Neural cell (in vitro differentiated cells): ENCODE measurements around the gene PRRG3. TPM values are rescaled to one million over a fixed set of nuclear protein-coding genes. Genes with fewer than 3 reads are reported as not detected.

Source experiments
- H2AFZ ChIP-seq: fragments of 200-600, 300-800 bp; sonication (generic), shearing (Covaris generic); 2 replicates; pipeline ENCODE4 v1.6.0; 2014; ENCODE audit warnings: low read depth, mild to moderate bottlenecking, antibody characterized with exemption, low read length, moderate library complexity
- H3F3A ChIP-seq: fragments of 200-600 bp; shearing (Covaris generic); 2 replicates; pipeline ENCODE4 v1.6.1; 2016; ENCODE audit warnings: mild to moderate bottlenecking, moderate library complexity, mixed read lengths, antibody characterized with exemption, low read length; ENCODE audit not compliant: insufficient read depth, poor library complexity, severe bottlenecking
- H3K27ac ChIP-seq: fragments of 200-600, 300-800 bp; sonication (generic), shearing (Covaris generic); 2 replicates; pipeline ENCODE4 v1.5.1; 2014; ENCODE audit warnings: mild to moderate bottlenecking, low read length, moderate library complexity
- H3K27me3 ChIP-seq: fragments of 300-800, 200-600 bp; sonication (generic), shearing (Covaris generic); 2 replicates; pipeline ENCODE4 v1.6.0; 2014; ENCODE audit warnings: mild to moderate bottlenecking, low read depth, low read length, moderate library complexity; ENCODE audit not compliant: insufficient read depth
- H3K36me3 ChIP-seq: fragments of 300-800, 200-600 bp; sonication (generic), shearing (Covaris generic); 2 replicates; pipeline ENCODE4 v1.5.1; 2014; ENCODE audit warnings: mild to moderate bottlenecking, antibody characterized with exemption, low read length, moderate library complexity; ENCODE audit not compliant: insufficient read depth
- H3K4me2 ChIP-seq: fragments of 300-800, 200-600 bp; sonication (generic), shearing (Covaris generic); 2 replicates; pipeline ENCODE4 v1.6.0; 2014; ENCODE audit warnings: mild to moderate bottlenecking, low read length
- H3K4me3 ChIP-seq: fragments of 300-800, 200-600 bp; sonication (generic), shearing (Covaris generic); 2 replicates; pipeline ENCODE4 v1.5.1; 2014; ENCODE audit warnings: mild to moderate bottlenecking, low read length, moderate library complexity
- H3K79me2 ChIP-seq: fragments of 200-600 bp; shearing (Covaris generic); replicated peaks from 2 replicates; pipeline ENCODE4 v1.6.0; 2014; ENCODE audit warnings: mild to moderate bottlenecking, low read length, moderate library complexity; ENCODE audit not compliant: insufficient read depth
- H3K9ac ChIP-seq: fragments of 300-800, 200-600 bp; sonication (generic), shearing (Covaris generic); 2 replicates; pipeline ENCODE4 v1.6.1; 2016; ENCODE audit warnings: mild to moderate bottlenecking, low read length, mixed read lengths
- H3K9me2 ChIP-seq: fragments of 200-600 bp; shearing (Covaris generic); 2 replicates; pipeline ENCODE4 v1.6.1; 2016; ENCODE audit warnings: mild to moderate bottlenecking, low read length, mixed read lengths; ENCODE audit not compliant: insufficient read depth
- H3K9me3 ChIP-seq: fragments of 200-600, 300-800 bp; sonication (generic), shearing (Covaris generic); 2 replicates; pipeline ENCODE4 v1.6.1; 2016; ENCODE audit warnings: mild to moderate bottlenecking, mixed run types, low read length, moderate library complexity, mixed read lengths
- H4K20me1 ChIP-seq: fragments of 200-600 bp; shearing (Covaris generic); 2 replicates; pipeline ENCODE4 v1.6.1; 2016; ENCODE audit warnings: mild to moderate bottlenecking, mixed run types; ENCODE audit not compliant: insufficient read depth
- CTCF ChIP-seq: fragments of 450-650 bp; IDR thresholded peaks from 2 replicates; pipeline ENCODE4 v1.5.1; 2014; ENCODE audit warnings: antibody characterized with exemption, mild to moderate bottlenecking, moderate library complexity; ENCODE audit not compliant: poor library complexity, severe bottlenecking
- EP300 ChIP-seq: fragments of 450-650 bp; conservative IDR thresholded peaks from 2 replicates; pipeline ENCODE4 v1.6.1; 2014; ENCODE audit warnings: antibody characterized with exemption, mild to moderate bottlenecking, moderate library complexity; ENCODE audit not compliant: poor library complexity, severe bottlenecking
- EZH2 ChIP-seq: fragments of 200-600, 300-800 bp; shearing (Covaris generic), sonication (generic); IDR thresholded peaks from 2 replicates; pipeline ENCODE4 v1.6.1; 2014; ENCODE audit warnings: antibody characterized with exemption, low read length, borderline replicate concordance, mild to moderate bottlenecking; ENCODE audit not compliant: insufficient read depth, poor library complexity, severe bottlenecking
- MXI1 ChIP-seq: fragments of 450-650 bp; conservative IDR thresholded peaks from 2 replicates; pipeline ENCODE4 v1.6.1; 2014; ENCODE audit warnings: antibody characterized with exemption, mild to moderate bottlenecking; ENCODE audit not compliant: poor library complexity, severe bottlenecking
- POLR2AphosphoS5 ChIP-seq: IDR thresholded peaks from 2 replicates; pipeline ENCODE4 v1.6.1; 2012
- RAD21 ChIP-seq: fragments of 450-650 bp; conservative IDR thresholded peaks from 2 replicates; pipeline ENCODE4 v1.6.1; 2014; ENCODE audit warnings: antibody characterized with exemption, mild to moderate bottlenecking, moderate library complexity
- SMC3 ChIP-seq: fragments of 450-650 bp; conservative IDR thresholded peaks from 2 replicates; pipeline ENCODE4 v1.6.1; 2014; ENCODE audit warnings: antibody characterized with exemption, mild to moderate bottlenecking, moderate library complexity; ENCODE audit not compliant: poor library complexity
- TAF1 ChIP-seq: IDR thresholded peaks from 2 replicates; pipeline ENCODE4 v1.6.1; 2012; ENCODE audit warnings: low read depth
- polyA plus RNA-seq: library from polyadenylated mRNA; depleted of rRNA; stranded (reverse); fragments of >200 nt; gene quantifications from 2 replicates; pipeline ENCODE4 v1.2.3, GENCODE V29; 2014
- TF ChIP-seq, protein P1 (sequence below): IDR thresholded peaks from 2 replicates; pipeline ENCODE4 v1.6.1; 2012; ENCODE audit warnings: borderline replicate concordance

The PRRG3 gene
- polyA plus RNA-seq, 1 donor from 2014 or later, result not detected

- no peaks in the 10 kb centered on the region for H4K20me1 ChIP-seq
- H3K4me2 ChIP-seq, result no peak overlapping the region
These were observed 58.8 kb downstream of the PRRG3 start for GRCh38 chrX:151754047-151754429.

DNA sequence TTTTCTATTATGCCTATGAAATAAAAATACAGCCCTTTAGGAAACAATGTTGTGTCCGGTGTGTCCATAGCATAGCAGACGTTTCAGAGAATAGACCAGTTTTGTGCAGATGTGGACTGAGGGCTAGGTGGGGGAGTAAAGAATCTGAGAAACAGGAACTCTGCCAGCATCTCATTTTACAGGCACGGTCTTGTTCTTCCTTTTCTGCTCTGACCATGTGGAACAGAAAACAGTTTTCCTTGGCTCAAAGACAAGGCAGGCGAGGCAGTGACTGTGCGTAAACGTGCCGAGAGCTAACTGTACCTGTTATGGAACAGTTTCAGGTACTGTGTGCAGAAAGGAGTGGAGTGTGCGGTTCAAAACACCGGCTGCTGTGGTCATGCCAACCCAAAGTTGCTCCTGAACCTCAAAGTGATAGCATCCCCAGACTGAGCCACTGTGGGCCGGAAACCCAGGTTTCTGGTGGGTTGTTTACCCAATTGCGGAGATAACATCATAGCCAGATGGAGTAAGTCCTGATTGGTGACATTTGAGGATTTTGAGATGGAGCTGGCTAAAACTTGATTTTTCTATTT lies 59.5 kb downstream of the PRRG3 start:
- no peaks in the 10 kb centered on the region for H3K9me2 ChIP-seq
- TF ChIP-seq POLR2AphosphoS5 (no peak), TAF1 (no peak), EZH2 (no peak), RAD21 (no peak), SMC3 (no peak), MXI1 (no peak), CTCF (no peak), EP300 (no peak)
- TF ChIP-seq, protein P1, sequence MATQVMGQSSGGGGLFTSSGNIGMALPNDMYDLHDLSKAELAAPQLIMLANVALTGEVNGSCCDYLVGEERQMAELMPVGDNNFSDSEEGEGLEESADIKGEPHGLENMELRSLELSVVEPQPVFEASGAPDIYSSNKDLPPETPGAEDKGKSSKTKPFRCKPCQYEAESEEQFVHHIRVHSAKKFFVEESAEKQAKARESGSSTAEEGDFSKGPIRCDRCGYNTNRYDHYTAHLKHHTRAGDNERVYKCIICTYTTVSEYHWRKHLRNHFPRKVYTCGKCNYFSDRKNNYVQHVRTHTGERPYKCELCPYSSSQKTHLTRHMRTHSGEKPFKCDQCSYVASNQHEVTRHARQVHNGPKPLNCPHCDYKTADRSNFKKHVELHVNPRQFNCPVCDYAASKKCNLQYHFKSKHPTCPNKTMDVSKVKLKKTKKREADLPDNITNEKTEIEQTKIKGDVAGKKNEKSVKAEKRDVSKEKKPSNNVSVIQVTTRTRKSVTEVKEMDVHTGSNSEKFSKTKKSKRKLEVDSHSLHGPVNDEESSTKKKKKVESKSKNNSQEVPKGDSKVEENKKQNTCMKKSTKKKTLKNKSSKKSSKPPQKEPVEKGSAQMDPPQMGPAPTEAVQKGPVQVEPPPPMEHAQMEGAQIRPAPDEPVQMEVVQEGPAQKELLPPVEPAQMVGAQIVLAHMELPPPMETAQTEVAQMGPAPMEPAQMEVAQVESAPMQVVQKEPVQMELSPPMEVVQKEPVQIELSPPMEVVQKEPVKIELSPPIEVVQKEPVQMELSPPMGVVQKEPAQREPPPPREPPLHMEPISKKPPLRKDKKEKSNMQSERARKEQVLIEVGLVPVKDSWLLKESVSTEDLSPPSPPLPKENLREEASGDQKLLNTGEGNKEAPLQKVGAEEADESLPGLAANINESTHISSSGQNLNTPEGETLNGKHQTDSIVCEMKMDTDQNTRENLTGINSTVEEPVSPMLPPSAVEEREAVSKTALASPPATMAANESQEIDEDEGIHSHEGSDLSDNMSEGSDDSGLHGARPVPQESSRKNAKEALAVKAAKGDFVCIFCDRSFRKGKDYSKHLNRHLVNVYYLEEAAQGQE, result no peak
- no peak overlapping the region for H2AFZ ChIP-seq
- no peak overlapping the region for H3K4me3 ChIP-seq
- H3K36me3 ChIP-seq, result no peaks in the 10 kb centered on the region
- no peaks in the 10 kb centered on the region for H3K27me3 ChIP-seq
- no peak overlapping the region for H3K9ac ChIP-seq
- H4K20me1 ChIP-seq, result no peaks in the 10 kb centered on the region
- no peak overlapping the region for H3K4me2 ChIP-seq
- no peaks in the 10 kb centered on the region for H3F3A ChIP-seq
- no peak overlapping the region for H3K27ac ChIP-seq
- no peaks in the 10 kb centered on the region for H3K9me3 ChIP-seq
- no peaks in the 10 kb centered on the region for H3K79me2 ChIP-seq

More at GRCh38 chrX:151754047-151754429, 58.8 kb downstream of the PRRG3 start:
- H3K9me3 ChIP-seq, result no peaks in the 10 kb centered on the region
- H2AFZ ChIP-seq, result no peak overlapping the region
- H3F3A ChIP-seq, result no peaks in the 10 kb centered on the region
- H3K79me2 ChIP-seq, result no peaks in the 10 kb centered on the region
- H3K27ac ChIP-seq, result no peak overlapping the region
- no peak overlapping the region for H3K4me3 ChIP-seq
- no peaks in the 10 kb centered on the region for H3K27me3 ChIP-seq
- H3K9me2 ChIP-seq, result no peaks in the 10 kb centered on the region
- H3K36me3 ChIP-seq, result no peaks in the 10 kb centered on the region
- no peak overlapping the region for H3K9ac ChIP-seq
- TF ChIP-seq EZH2 (no peak), RAD21 (no peak), SMC3 (no peak), POLR2AphosphoS5 (no peak), MXI1 (no peak), CTCF (no peak), TAF1 (no peak), EP300 (no peak)
- TF ChIP-seq, protein P1, result no peak
